Endothelial cell of umbilical vein (primary cell): Measurements from ENCODE around the gene TRIM65. TPM values are rescaled to one million over a fixed set of nuclear protein-coding genes. Genes with fewer than 3 reads are reported as not detected.
A peak's percentile ranks its signal among the peaks of the same experiment; 100 is the strongest.

Source experiments
- BruUV-seq: library from RNA; stranded (reverse); fragments of 400-500 nt; replicated peaks from 2 replicates; lab custom pipeline; 2021; lab: Mats Ljungman, UMichigan
- CTCF ChIA-PET: fragments of 300-600, 350-600 bp; sonication (Branson Sonifier 250); formaldehyde crosslinking; loops from one replicate; lab custom pipeline; 2021; ENCODE audit warnings: antibody characterized with exemption, inconsistent platforms; lab: Charles Lee
- POLR2A ChIA-PET: fragments of 300-600, 350-600 bp; sonication (Branson Sonifier 250); formaldehyde crosslinking; loops from one replicate; lab custom pipeline; 2021; ENCODE audit warnings: antibody characterized with exemption, inconsistent platforms; lab: Charles Lee
- DNase-seq: peaks from one replicate; pipeline ENCODE4 v3.0.0-alpha.2; 2011; ENCODE audit warnings: low read depth, low spot score
- FAIRE-seq: peaks from 2 replicates; lab custom pipeline; 2011; peaks lifted over from hg19 to GRCh38; lab: Jason Lieb, UNC
- H2AFZ ChIP-seq: 2 replicates; pipeline ENCODE4 v1.6.0; 2012; ENCODE audit warnings: low read depth, low read length, control low read depth, inconsistent platforms
- H3K27ac ChIP-seq: 2 replicates; pipeline ENCODE4 v1.5.1; 2011; ENCODE audit warnings: low read depth, mild to moderate bottlenecking, control low read depth, low read length, moderate library complexity; ENCODE audit not compliant: insufficient read depth
- H3K27me3 ChIP-seq, 2 experiments: 2 replicates each; pipeline versions ENCODE4 v1.6.0 to v1.6.1; 2011; ENCODE audit warnings: low read length in 2 of 2, mixed read lengths in 1 of 2; ENCODE audit not compliant: control insufficient read depth in 2 of 2, insufficient read depth in 2 of 2
- H3K36me3 ChIP-seq, 2 experiments: 2 replicates in 1 of 2; 3 replicates in 1 of 2; pipeline ENCODE4 v1.5.1; 2011; ENCODE audit warnings: low read length in 2 of 2, mild to moderate bottlenecking in 1 of 2, moderate library complexity in 1 of 2; ENCODE audit not compliant: control insufficient read depth in 2 of 2, insufficient read depth in 2 of 2; ENCODE audit errors: extremely low read depth in 1 of 2
- H3K4me1 ChIP-seq: 3 replicates; pipeline ENCODE4 v1.5.1; 2011; ENCODE audit warnings: mild to moderate bottlenecking, low read length; ENCODE audit not compliant: control insufficient read depth, insufficient read depth; ENCODE audit errors: extremely low read depth
- H3K4me2 ChIP-seq: 2 replicates; pipeline ENCODE4 v1.6.1; 2011; ENCODE audit warnings: low read length, control low read depth, mixed read lengths; ENCODE audit not compliant: insufficient read depth
- H3K4me3 ChIP-seq, 3 experiments: fragments of 200-600 bp in 1 of 3; sonication (generic), shearing (Covaris generic) in 1 of 3; replicated peaks in 1 of 3; 2 replicates each; pipeline ENCODE4 v1.5.1; 2011 to 2016; ENCODE audit warnings: control low read depth in 3 of 3, low read length in 3 of 3, mild to moderate bottlenecking in 2 of 3, inconsistent platforms in 1 of 3, low read depth in 1 of 3, moderate library complexity in 1 of 3; ENCODE audit not compliant: insufficient read depth in 1 of 3
- H3K79me2 ChIP-seq: 2 replicates; pipeline ENCODE4 v1.6.0; 2012; ENCODE audit warnings: low read length, inconsistent platforms; ENCODE audit not compliant: control insufficient read depth, insufficient read depth
- H3K9ac ChIP-seq: replicated peaks from 2 replicates; pipeline ENCODE3; 2011; ENCODE audit warnings: low read length, control low read depth; ENCODE audit not compliant: insufficient read depth; ENCODE audit errors: extremely low read depth
- H3K9me1 ChIP-seq: replicated peaks from 3 replicates; pipeline ENCODE4 v1.6.0; 2011; ENCODE audit warnings: mild to moderate bottlenecking, low read length; ENCODE audit not compliant: control insufficient read depth, insufficient read depth; ENCODE audit errors: extremely low read depth
- H3K9me3 ChIP-seq: replicated peaks from 2 replicates; pipeline ENCODE4 v1.5.1; 2012; ENCODE audit warnings: low read length, inconsistent platforms; ENCODE audit not compliant: control insufficient read depth, insufficient read depth
- H4K20me1 ChIP-seq: replicated peaks from 2 replicates; pipeline ENCODE3; 2011; ENCODE audit warnings: mild to moderate bottlenecking, low read length; ENCODE audit not compliant: control insufficient read depth, insufficient read depth; ENCODE audit errors: extremely low read depth
- POLR2AphosphoS5 ChIP-seq: IDR thresholded peaks from 2 replicates; pipeline ENCODE4 v1.6.1; 2012; ENCODE audit warnings: low read depth, mild to moderate bottlenecking, control low read depth, low read length, moderate library complexity; ENCODE audit not compliant: insufficient read depth
- dilution Hi-C: fragments of 300-500 bp; cut with MboI; formaldehyde crosslinking; loops from one replicate; pipeline ENCODE4 v1.15.0; 2019; ENCODE audit warnings: low sequenced_read_pairs; ENCODE audit not compliant: extremely low pct_ligation_motif_present
- intact Hi-C: fragments of 100-400 bp; cut with micrococcal nuclease; formaldehyde crosslinking; loops from one replicate; pipeline ENCODE4 v1.10.0; 2022
- polyA plus RNA-seq, 4 experiments: library from polyadenylated mRNA; depleted of rRNA in 3 of 4; stranded (reverse) in 3 of 4; unstranded in 1 of 4; fragments of >200 nt; gene quantifications; 2 replicates each; pipeline versions ENCODE4 v1.2.1 to v1.2.3, GENCODE V29; 2011 to 2012; ENCODE audit warnings: missing spikeins in 1 of 4
- total RNA-seq: library from RNA; stranded (reverse); gene quantifications from 2 replicates; pipeline ENCODE4 v1.2.3, GENCODE V29; 2021
- TF ChIP-seq, protein P1 (sequence below), 2 donors: IDR thresholded peaks; 1 replicate in 1 of 2; 2 replicates in 1 of 2; pipeline ENCODE4 v1.5.1; 2011; ENCODE audit warnings: low read length in 2 of 2, mild to moderate bottlenecking in 2 of 2, moderate library complexity in 2 of 2, control low read depth in 1 of 2, inconsistent platforms in 1 of 2, low read depth in 1 of 2; ENCODE audit not compliant: insufficient read depth in 1 of 2; ENCODE audit errors: extremely low read depth in 1 of 2

TRIM65 gene
- total and polyA plus RNA-seq, 2 donors (not counting 3 experiments of a cell fraction or from before 2014, with no cell fraction given), result 19.3 to 33.5 TPM

DNA sequence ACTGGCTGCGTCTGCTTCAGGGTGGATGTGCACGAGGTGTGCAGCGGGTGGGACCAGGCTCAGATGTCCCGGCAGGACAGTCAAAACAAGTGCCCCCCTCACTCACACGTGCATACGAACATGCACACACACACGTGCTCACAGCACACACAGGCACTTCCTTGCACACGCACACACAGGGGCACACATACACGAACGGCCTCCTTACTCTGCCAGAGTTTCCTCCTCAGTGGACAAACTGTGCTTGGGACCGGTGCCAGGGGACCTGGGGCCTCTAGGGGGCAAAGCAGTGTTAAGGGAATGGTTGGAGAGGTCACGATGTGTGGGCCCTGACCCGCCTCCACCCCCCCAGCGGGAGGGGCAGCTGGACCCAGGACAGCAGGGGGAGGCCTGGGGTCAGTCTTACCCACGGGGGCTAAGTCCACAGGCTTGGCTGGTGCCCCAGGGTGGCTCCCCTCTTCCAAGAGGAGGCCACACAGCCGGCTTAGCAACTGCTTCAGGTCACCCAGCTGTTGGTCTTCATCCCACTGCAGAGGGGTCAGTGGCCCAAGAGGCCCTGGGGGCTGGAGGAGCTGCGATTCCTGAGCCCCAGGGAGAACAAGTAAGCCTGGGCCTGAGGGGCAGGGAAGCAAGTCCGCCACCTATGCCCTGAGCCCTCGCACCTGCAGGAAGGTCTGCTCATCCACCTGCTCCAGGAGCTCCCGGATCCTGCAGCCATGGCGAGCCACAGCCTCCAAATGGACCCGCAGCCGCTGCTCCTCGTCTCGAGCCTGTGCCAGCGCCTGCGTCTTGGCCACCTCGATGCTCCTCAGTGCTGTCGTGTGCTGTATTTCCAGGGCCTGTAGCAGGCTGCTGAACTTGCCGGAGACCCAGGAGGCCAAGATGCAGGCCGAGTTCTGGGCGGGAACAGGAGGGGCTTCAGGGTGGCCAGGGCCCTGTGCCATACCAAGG is 4.9 kb downstream of the TRIM65 start:
- intact Hi-C loops (no loop called here), dilution Hi-C loops (no loop called here)
- peaks cover 22% of the 10 kb centered on the region for H3K79me2 ChIP-seq
- no peak for DNase-seq
- POLR2A ChIA-PET, result no interaction called here
- BruUV-seq, result no TSS peak
- H3K36me3 ChIP-seq, result peaks cover 0 to 15% of the 10 kb centered on the region in 2 experiments
- no peak overlapping the region for H2AFZ ChIP-seq
- H3K27me3 ChIP-seq, result no peaks in the 10 kb centered on the region
- FAIRE-seq, result no peak
- H3K9ac ChIP-seq, result no peak overlapping the region
- no peak overlapping the region for H3K4me3 ChIP-seq
- H3K4me2 ChIP-seq, result no peak overlapping the region
- peak; percentile 14 for TF ChIP-seq POLR2AphosphoS5
- TF ChIP-seq, protein P1, sequence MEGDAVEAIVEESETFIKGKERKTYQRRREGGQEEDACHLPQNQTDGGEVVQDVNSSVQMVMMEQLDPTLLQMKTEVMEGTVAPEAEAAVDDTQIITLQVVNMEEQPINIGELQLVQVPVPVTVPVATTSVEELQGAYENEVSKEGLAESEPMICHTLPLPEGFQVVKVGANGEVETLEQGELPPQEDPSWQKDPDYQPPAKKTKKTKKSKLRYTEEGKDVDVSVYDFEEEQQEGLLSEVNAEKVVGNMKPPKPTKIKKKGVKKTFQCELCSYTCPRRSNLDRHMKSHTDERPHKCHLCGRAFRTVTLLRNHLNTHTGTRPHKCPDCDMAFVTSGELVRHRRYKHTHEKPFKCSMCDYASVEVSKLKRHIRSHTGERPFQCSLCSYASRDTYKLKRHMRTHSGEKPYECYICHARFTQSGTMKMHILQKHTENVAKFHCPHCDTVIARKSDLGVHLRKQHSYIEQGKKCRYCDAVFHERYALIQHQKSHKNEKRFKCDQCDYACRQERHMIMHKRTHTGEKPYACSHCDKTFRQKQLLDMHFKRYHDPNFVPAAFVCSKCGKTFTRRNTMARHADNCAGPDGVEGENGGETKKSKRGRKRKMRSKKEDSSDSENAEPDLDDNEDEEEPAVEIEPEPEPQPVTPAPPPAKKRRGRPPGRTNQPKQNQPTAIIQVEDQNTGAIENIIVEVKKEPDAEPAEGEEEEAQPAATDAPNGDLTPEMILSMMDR (IDR thresholded peaks at IDR 0.05; ENCODE audit: extremely low read depth in 1 of 2, insufficient read depth in 1 of 2, low read depth in 1 of 2, low read length in 2 of 2), result no peak
- no peaks in the 10 kb centered on the region for H4K20me1 ChIP-seq
- CTCF ChIA-PET, result interaction anchor here (0.5 to 1.1 kb wide), 2 partner anchors 16 to 62 kb away, joined by 3 read pairs; no protein-coding TSS in a partner anchor
- peaks cover 8% of the 10 kb centered on the region for H3K4me1 ChIP-seq
- H3K9me3 ChIP-seq, result no peaks in the 10 kb centered on the region
- no peak overlapping the region for H3K27ac ChIP-seq
- H3K9me1 ChIP-seq, result no peaks in the 10 kb centered on the region
